NCI-H2227 (cell line): ENCODE data around the gene C19orf67.

Experiments used
- DNase-seq: peaks from one replicate; lab custom pipeline; 2025; ENCODE audit not compliant: unreplicated experiment; lab: John Stamatoyannopoulos, UW

Gene C19orf67

DNA sequence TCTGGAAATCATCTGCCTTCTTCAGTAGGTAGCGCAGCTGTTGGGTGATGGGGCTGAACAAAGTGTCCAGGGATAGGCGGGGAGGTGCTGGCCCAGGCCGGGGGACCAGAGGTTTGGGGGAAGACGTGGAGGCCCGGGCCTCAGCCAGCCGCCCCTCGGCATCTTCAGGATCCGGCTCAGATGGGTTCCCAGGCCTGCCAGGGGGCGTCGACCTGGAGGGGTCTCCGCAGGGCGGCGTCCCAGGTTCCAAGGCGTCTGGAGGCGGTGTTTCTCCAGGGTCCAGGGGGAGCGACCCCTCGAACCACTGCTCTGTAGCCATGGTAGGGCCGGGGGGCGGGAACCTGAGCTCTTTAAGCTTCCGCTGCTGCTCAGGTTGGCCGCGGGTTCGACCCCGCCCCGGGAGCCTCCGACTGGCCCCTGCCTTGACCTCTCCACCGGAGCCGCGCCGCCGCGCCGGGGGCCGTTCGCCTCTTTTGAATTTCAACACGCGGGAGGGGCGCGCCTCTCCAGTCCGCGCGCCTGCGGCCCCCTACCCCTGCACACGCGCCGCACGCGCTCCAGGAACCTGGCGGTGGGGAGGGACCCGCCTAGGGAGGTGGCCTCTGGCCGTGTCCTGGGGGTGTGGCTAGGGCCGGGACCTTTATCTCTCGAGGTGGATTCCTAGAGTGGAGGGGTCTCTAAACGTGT is at the start of gene C19orf67:
Gene C19orf67, minus strand, starts transcription at position 475 of the 687 bp plus-strand sequence. Its CDS starts 156 bp downstream, at position 319.
- no peak for DNase-seq

DNA sequence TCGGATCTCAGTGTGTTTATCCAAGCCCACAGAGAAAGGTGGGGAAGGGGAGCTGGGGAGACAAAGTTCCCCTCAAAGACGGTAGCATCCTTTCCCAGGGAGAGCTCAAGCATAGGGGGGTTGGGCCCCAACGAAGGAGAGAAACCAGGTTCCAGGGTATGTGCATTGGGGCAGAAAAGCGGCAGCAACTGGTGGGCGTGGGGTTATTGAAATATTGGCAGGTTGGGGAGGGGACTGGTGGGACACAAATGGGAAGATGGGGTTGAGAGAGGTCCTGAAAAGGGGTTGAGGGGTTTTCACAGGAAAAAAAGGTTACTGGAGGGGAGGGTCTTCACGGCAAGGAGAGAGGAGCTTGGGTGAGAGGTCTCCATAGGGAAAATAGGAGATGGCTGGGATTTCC is 49.8 kb upstream of the C19orf67 start:
- no peak for DNase-seq

DNA sequence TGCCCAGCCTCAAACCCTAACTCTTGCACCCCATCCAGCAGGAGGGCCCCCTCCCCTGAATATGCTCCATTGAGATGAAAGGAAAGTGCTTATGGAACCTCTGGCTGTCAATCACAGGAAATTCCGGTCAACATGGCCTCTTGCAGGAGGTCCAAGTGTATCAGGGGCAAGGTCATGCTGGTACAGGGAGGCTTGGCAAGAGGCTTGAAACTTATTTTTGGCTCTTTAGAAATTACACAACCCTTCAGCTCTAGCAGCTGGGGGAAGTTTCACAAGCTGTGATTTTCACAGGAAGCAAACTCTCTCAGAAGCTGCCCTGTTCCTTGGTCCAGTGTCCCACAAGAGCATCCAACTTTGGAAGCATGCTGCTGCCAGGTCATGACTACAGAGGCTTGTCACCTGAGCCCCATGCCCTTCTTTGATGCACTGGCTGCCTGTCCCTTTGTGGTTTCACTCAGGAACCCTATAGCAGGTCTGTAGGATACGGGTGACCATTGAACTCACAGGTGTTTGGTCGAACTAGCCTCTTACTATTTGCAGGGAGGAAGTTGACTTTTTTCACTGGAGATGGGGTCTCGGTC is 42.4 kb upstream of the C19orf67 start:
- no peak for DNase-seq

DNA sequence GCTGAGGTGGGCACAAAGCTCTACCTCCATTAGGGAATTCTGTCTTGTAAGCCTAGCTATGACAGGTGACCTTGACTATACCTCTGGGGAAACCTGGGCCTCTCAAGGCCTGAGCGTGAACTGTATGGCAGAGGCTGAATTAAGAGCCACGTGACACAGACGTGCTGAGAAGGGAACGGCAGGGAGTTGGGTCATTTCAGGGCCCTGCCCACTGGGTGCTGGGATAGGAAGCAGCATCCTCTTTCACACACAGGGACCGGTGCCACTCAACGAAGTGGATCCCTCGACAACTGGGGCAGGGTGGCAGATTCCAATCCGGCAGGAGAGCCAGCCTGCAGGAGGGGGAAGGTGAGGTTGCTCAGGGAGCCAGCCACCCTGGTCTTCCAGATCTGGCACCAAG is 41.6 kb upstream of the C19orf67 start:
- no peak for DNase-seq

DNA sequence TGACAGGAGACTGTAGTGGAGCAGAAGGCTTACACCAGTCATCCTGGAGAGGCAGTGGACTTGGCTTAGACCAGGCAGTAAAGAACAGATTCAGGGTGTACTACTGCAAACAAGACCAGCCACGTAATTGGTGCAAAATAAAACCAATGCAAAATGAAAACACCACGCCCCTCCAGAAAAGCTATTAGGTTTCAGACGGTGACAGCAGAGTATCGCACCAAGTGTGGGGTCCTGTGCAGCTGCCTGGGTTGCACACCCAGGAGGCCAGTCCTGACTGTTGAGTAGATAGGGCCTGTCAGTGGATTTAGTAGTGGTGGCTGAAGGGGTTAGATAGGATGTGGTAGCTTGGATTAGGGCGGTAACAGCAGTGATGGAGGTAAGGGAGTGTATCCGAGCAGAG is 37.3 kb upstream of the C19orf67 start:
- no peak for DNase-seq

DNA sequence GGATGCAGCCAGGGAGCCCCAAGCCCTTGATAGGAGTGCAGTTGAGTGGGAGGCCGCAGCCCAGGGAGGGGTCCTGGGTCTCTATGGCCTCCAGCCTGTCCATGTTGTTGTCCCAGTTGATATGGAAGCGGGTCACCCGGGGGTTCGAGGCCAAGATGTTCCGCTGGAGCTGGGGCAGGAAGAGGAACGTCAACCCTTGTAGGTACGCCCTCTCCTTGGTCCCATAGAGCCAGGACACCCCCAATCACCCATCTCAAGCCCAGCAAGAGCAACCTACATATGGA is 34.9 kb upstream of the C19orf67 start:
- DNase-seq: no peak

DNA sequence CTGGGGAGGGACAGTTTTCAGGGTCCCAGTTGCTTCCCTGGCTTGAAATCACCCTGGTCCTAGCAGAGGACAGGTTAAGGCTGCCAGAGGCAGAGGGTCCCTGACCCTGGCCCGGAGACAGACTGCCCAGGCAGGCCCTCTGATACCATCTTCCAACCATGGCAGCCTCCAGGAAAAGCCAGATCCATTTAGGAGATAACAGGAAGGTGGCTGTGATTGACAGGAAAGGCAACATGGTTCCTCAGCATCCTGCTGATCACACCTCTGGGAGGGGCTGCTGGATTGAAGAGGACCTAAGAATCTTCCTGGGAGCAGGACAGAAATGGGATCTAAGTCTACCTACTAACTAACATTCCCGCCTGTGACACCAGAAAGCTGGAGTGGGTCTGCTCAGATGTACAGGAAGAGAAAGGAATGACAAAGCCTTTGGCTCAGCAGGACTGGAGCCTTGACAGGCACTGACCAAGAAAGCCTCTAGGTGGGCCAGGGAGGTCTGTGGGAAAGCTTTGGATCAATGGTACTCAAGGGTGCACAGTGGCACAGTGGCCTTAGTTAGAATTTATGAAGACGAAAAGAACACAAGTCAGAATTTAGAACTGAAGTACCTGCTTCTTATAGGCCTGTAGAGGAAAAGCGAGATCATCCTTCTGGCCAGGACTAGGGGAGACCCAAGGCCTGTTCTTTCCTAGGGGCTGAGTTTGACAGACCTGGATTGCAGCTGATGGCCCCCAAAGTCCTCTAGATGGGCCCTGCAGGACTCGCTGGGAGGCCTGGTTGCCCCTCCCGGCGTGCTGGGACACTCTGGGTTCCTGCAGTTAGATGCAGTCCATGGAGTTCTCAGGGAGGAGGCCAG is 34.3 kb upstream of the C19orf67 start:
- no peak for DNase-seq

DNA sequence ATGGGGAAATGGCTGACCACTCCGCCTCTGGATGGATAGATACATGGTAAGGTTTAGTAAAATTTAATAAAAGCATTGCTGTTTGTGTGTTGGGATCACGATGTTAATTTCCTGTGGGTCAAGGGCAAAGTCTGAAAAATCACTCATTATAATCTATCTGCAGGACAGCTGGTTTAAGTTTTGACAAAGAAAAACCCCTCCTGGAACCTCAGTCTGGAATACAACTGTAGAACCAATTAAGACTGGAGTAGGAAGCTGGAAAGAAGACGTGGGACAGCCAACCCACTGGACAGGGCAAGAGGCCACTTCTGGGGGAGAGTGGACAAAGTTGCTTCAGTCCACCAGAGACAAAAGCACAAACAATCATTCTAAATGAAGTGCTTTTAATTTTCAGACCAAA is 33.6 kb upstream of the C19orf67 start:
- DNase-seq: no peak

DNA sequence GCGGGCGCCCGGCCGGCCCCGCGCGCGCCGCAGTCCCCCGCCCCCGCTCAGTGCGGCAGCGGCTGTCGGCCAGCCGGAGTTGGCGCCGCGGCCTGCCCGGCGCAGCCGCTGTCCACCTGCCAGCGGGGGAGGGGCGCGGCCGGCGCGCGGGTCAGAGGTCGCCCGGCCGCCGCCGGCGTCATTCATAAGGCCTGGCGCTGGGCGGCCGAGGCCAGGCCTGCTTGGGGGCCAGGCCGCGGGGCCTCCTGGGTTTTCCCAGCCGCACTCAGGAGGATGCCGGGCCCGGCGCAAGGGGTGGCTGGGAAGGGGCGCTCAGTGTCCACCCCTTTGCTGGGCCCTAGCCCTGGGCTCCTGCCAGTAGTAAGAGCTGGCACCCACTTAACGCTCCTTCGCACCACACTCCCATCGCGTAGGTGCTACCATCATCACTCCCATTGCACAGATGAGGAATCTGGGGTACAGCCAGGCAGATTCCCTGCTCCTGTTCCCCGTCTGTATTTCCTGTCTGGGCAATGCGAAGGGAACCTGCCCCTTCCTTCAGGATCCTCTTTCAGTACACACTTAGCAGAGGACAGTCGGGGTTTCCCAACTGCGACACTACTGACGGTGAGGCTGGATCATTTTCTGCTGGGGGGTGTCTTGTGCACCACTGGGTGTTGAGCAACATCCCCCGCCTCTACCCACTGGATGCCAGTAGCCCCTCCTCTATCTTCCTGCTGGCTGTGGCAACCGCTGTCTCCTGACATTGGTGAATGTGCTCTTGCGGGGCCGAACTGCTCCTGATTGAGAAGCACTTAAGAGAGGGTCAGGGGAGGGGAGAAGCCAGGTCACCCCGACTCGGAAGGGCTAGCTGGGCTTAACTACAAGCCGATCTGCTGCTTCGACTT is 32.8 kb upstream of the C19orf67 start:
- DNase-seq: peak; percentile 50

DNA sequence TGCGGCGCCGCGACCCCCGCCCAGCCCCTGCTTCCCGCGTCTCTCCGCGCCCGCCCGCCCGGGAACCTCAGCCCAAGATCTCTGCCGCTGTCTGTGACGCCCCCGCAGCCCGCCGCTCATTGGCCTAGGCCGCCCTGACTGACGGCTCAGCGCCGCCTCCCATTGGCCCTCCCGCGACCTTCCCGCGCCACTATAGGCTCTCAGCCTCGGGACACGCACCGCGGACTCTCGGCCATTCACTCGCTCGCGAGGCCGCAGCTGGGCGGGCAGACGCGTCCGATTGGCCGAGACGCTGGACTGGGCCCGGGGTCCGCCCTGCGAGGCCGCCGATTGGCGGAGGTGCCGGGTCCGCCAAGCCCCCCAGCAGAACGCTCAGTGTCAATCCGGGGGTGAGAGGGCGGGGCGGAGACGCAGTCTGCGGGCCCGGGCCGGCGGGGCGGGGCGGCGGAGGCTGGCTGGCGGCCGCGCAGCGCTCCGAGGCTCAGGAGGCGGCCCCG is 32.1 kb upstream of the C19orf67 start, which contains the start of gene PRKACA:
Gene PRKACA, minus strand, starts transcription at position 95 of the 497 bp plus-strand sequence. CDS start 215 bp downstream, outside the sequence.
- DNase-seq: peak; percentile 98

DNA sequence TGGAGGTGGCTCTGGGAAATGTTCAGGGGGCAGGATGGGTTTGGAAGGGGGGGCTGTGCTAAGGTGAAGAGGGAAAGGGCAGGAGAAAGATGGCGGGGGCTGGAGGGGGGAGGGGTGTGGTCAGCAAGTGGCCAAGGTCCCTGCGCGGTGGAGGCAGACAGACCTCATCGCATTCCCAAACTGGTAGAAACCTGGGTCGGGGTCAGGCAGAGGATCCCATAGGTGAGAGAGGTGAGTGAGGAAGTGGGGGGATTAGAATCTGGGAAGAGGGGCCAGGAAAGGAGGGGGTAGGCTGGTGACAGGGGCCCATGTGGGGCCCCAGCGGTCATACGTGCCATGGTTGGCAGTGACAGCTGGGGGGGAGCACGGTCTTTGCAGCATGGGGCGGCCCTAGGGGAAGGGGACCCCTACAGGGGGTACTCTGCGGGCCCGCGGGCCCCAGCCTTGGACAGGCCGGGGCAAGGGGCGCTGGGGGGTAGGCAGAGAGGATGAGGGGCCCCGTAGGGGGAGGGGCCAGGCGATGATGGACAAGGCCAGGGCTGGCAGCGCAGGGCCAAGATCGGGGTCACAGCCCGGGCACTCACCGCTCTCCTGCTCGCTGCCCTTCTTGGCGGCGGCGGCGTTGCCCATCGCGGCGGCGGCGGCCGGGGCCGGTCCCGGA is 31.5 kb upstream of the C19orf67 start:
- peak; percentile 13 for DNase-seq

DNA sequence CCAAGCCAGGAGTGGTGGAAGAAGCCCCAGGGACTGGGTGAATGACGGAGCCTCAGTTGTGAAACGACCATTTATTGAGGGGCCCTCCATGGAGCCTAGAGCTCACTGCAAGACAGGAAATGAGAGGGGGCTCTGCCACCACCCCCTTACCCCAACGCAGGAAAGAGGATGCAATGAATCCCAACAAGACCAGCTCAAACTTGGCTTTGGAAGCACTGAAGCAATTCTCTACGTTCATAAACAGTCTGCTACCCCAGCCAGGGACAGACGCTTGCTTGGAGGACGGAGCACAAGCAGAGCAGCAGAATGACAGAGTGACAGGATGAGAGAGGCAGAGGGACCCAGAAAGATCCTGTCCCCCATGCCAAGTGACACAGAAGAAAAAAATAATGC is 30.9 kb upstream of the C19orf67 start:
- DNase-seq: no peak

DNA sequence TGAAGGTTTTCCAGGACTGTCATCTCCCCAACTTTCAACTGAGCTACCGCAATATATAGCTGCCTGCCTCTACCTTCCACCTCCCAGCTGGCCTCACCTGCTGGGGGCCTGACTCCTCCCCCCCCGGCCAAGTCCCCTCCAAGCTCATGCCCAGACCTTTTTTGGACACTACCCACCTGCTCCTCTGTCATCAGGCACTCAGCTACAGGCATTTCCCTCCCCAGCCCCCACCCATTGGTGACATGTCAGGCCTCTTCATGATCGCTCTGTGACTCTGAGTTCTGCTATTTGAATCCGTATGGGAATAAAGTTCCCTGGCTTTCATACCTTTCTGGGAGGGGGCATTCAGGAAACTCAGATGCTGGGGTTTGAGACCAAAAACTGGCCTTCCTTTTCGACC is 30.2 kb upstream of the C19orf67 start:
- no peak for DNase-seq

DNA sequence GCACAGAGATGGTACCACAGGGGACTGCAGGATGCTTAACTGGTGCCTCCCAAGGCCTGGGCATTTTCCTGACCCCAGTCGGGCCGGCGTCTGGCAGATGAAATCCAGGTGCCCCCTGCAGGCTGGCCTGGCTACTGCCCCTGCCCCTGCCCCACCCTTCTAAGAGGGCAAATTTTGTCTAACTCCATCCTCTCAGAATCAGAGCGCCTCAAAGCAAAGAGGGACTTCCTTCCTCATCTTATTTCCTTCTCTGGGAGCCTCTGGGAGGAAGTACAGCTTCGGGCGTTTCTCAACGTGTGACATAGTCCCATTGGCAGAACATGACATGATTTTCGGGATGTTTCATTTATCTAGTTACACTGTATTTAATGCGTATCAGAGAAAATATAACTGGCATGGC is 29.3 kb upstream of the C19orf67 start:
- DNase-seq: no peak

DNA sequence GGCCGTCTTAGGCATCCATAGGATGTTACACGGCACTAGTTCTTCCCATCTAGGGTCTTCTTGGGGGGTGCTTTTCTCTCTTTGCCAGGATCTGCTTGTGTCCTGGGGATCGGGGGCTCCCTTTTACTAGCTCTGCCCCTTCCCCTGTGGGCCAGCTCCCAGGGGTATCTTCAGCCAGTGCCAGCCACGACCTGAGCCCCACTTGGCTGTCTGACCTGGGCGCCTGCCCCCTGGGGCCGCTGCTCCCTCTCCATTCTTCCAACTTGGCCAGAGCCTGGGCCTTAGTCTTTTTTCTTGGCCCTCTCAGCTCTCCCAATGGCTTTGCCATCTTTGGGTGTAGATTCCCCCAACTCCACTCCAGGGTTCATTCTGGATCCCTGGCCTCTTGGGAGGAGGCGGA is 28.9 kb upstream of the C19orf67 start:
- DNase-seq: no peak

DNA sequence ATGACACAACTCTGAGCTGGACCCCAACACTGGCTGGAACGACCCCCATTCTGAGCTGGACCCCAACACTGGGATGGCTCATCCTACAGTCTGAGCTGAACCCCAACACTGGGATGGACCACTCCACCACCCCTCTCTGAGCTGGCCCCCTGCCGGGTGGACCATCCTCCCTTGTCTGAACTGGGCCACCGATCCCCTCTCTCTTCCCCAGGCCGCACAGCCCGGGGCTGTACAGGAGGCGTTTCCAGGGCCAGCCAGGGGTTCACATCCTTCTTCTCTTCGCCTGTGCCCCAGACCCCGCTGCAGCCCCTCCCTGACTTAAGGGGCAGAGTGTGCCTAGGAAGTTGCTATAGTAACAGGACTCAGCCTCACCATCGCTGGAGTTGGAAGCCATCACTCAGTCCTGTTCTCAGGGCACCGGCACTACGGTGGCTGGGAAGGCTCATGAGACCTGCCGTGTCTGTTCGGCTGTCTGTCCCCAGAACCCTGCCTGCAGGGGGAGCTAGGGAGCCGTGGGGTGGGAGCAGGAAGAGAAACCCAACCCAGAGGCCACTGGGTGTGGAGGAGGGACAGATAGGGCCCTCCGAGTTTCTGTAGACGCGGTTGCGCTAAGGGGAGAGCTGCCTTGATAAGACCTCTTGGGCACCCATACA is 28.3 kb upstream of the C19orf67 start:
- DNase-seq: no peak

DNA sequence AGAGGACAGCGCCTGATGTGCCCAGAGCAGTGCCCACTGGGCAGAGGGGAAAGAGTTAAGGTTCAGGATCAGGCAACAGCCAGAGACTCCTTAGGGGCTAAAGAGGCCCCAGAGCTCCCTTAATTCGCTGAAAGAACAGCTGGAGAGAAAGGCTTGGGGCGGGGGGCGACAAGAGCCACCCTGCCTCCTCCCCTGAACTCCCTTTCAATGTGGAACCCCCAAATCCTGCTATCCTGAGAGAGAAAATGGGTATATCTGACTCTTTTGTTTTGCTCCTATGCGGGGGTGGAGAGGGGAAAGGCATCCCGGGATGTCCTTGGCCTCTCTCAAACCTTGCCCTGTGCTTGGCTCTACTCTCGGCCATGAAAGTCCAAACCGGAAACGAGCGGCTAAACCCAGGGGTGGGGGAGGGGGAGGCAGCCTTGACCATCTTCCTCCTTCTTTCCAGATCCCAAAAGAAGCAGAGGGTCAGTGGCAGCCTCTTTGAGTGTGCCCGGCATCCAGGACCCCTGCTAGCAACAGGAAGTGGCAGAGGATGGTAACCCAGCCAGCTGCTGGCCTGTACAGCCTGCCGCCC is 27.3 kb upstream of the C19orf67 start:
- no peak for DNase-seq

DNA sequence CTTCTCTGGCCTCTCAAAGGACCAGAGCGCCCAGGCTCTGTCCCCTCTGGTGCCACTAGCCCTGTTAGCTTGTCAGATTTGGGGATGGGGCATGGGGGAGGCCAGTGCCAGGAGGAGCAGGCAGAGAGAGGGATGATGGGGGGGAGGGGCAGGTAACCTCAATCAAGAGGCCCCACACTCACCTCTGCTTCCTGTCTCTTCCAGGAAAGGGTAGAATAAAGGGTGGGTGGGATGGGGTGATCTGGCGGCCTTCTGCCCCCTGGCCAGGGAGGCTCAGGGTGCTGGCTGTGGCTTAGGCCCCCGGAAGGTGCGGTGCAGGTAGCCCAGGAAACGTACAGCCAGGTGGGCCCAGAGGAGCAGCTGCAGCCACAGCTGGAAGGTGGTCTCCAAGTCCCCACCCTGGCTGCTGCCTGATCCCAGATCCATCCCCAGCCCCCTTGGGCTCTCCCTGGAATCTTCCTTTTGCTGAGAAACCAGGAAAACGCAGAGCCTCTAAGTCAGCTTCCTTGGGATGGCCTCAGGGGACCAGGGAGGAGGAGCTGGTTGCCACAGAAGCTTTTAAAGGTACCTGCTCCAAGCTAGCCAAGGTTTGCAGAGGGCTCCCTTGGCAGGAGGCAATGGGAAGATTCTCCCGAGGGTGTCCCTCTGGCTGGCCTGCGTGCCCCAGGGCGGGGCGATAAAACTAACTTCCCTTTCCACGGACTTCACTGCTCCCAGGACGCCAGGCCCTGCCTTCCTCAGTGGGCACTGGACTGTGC is 26.6 kb upstream of the C19orf67 start:
- no peak for DNase-seq

DNA sequence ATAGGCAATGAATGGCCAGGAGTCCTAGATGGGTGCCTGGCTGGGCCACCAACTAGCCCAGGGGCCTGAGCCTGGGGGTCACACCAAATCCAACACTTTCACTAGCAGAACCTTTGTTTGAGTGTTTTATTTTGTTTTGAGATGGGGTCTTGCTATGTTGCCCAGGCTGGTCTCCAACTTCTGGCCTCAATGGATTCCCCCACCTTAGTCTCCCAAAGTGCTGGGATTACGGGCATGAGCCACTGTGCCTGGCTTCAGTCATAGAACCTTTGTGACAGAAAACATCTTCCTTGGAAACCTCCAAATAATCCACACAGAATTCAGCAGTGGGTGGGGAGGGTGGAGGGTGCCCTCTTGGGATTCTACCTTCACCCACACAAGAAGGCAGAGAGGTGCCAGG is 25.9 kb upstream of the C19orf67 start:
- no peak for DNase-seq
